Stomach (tissue), 4 donors: ENCODE results near the gene SELENOH.

Source experiments
- CTCF ChIP-seq, 7 experiments: fragments of 450-650 bp in 4 of 7; fragments of 200-600 bp in 3 of 7; sonication (generic) in 3 of 7; IDR thresholded peaks; one replicate each; pipeline ENCODE4 v1.5.1; 2016 to 2019; ENCODE audit warnings: antibody characterized with exemption in 7 of 7, control low read depth in 2 of 7, mild to moderate bottlenecking in 1 of 7
- POLR2A ChIP-seq, 4 donors: fragments of 450-650 bp; IDR thresholded peaks; one replicate each; pipeline ENCODE4 v1.6.1; 2016; ENCODE audit warnings: antibody characterized with exemption in 4 of 4, control low read depth in 2 of 4, mild to moderate bottlenecking in 1 of 4, moderate library complexity in 1 of 4

DNA sequence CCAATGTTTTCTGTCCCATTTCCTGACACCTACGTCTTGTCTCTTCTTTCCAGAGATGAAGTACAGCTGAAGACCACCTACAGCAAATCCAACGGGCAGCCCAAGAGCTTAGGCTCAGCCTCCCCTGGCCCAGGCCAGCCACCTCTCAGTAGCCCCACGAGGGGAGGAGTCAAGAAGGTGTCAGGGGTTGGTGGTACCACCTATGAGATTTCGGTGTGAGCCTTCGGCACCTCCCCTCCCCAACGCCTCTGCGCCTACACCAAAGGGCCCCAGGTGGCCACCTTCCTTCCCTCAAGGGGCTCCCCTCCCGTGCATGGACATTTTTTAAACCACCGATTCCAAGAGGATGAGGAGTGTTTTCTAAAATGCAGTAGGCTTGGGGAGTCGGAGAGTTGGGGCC is 41.5 kb upstream of the SELENOH start:
- TF ChIP-seq CTCF (IDR thresholded peaks at IDR 0.05), result no peak
- no peak for TF ChIP-seq POLR2A (IDR thresholded peaks at IDR 0.05)
